Thyroid gland (tissue), 4 donors: ENCODE results near the gene NAXD. TPM values are rescaled to one million over a fixed set of nuclear protein-coding genes. Genes with fewer than 3 reads are reported as not detected.

Experiments
- DNase-seq, 2 donors: peaks; one replicate each; pipeline ENCODE4 v3.0.0-alpha.2; 2019
- H3K27ac ChIP-seq, 3 donors: fragments of 200-600 bp; sonication (generic); 1 replicate in 2 of 3; 2 replicates in 1 of 3; pipeline ENCODE4 v1.5.1; 2016 to 2019; ENCODE audit warnings: mild to moderate bottlenecking in 1 of 3, moderate library complexity in 1 of 3
- H3K27me3 ChIP-seq: fragments of 200-600 bp; sonication (generic); one replicate; pipeline ENCODE4 v1.5.1; 2019
- H3K36me3 ChIP-seq, 2 donors: fragments of 200-600 bp; sonication (generic); one replicate each; pipeline ENCODE4 v1.5.1; 2016 to 2019
- H3K4me1 ChIP-seq, 2 donors: fragments of 200-600 bp; sonication (generic); one replicate each; pipeline ENCODE4 v1.5.1; 2017 to 2019
- H3K4me3 ChIP-seq, 3 donors: fragments of 200-600 bp; sonication (generic); replicated peaks in 1 of 3; 1 replicate in 2 of 3; 2 replicates in 1 of 3; pipeline ENCODE4 v1.5.1; 2016; ENCODE audit warnings: mild to moderate bottlenecking in 1 of 3
- H3K9me3 ChIP-seq: fragments of 200-600 bp; sonication (generic); one replicate; pipeline ENCODE4 v1.5.1; 2017
- CTCF ChIP-seq, 6 experiments: fragments of 200-600 bp in 3 of 6; fragments of 450-650 bp in 3 of 6; sonication (generic) in 3 of 6; IDR thresholded peaks; one replicate each; pipeline ENCODE4 v1.5.1; 2016 to 2019; ENCODE audit warnings: antibody characterized with exemption in 6 of 6, mild to moderate bottlenecking in 2 of 6, inconsistent platforms in 1 of 6, moderate library complexity in 1 of 6
- POLR2A ChIP-seq, 2 donors: fragments of 450-650 bp; IDR thresholded peaks; one replicate each; pipeline ENCODE4 v1.6.1; 2017; ENCODE audit warnings: antibody characterized with exemption in 2 of 2, mild to moderate bottlenecking in 2 of 2, moderate library complexity in 1 of 2
- WGBS, 2 donors: methylation state at CpG; one replicate each; pipeline ENCODE4 v1.1.5; 2017; 5-methylcytosine and 5-hydroxymethylcytosine counted together
- intact Hi-C: fragments of 100-400 bp; cut with DNase I; formaldehyde crosslinking; loops from one replicate; pipeline ENCODE4 v1.15.1; 2023
- total RNA-seq, 4 donors: library from RNA; depleted of rRNA; stranded (reverse); fragments of >200 nt; gene quantifications; one replicate each; pipeline ENCODE4 v1.2.3, GENCODE V29; 2016

Gene NAXD
- total RNA-seq, 4 donors from 2014 or later = 38.2 to 46.6 (median 42.8) TPM

GRCh38 chr13:110571896-110572777 is 43.2 kb upstream of the NAXD start:
- DNase-seq = no peak
- no peaks in the 10 kb centered on the region for H3K27me3 ChIP-seq
- 77 to 81% methylated on average over 14 to 15 of the region's 20 CpGs for WGBS, 2 donors
- no peaks in the 10 kb centered on the region for H3K4me1 ChIP-seq
- no peaks in the 10 kb centered on the region for H3K36me3 ChIP-seq
- no peak overlapping the region for H3K4me3 ChIP-seq
- H3K27ac ChIP-seq = no peak overlapping the region
- no peaks in the 10 kb centered on the region for H3K9me3 ChIP-seq
- intact Hi-C loops = no loop called here
- no peak for TF ChIP-seq CTCF (IDR thresholded peaks at IDR 0.05)
- TF ChIP-seq POLR2A (IDR thresholded peaks at IDR 0.05) = no peak

- TF ChIP-seq CTCF (IDR thresholded peaks at IDR 0.05) (no peak), POLR2A (IDR thresholded peaks at IDR 0.05) (no peak)
- H3K36me3 ChIP-seq = no peaks in the 10 kb centered on the region
- intact Hi-C loops = no loop called here
- H3K4me1 ChIP-seq = no peaks in the 10 kb centered on the region
- no peaks in the 10 kb centered on the region for H3K9me3 ChIP-seq
- no peak overlapping the region for H3K27ac ChIP-seq
- DNase-seq = no peak
- H3K4me3 ChIP-seq = no peak overlapping the region
- no peaks in the 10 kb centered on the region for H3K27me3 ChIP-seq
- whole genome bisulfite sequencing, 2 donors = 72 to 85% methylated on average over 2 of the region's 2 CpGs
These were observed 42.6 kb upstream of the NAXD start for GRCh38 chr13:110572778-110573118.

- DNase-seq = no peak
- Histone ChIP-seq H3K36me3 (no peaks in the 10 kb centered on the region), H3K4me1 (no peaks in the 10 kb centered on the region), H3K27ac (no peak overlapping the region), H3K9me3 (no peaks in the 10 kb centered on the region), H3K4me3 (no peak overlapping the region), H3K27me3 (no peaks in the 10 kb centered on the region)
- intact Hi-C loops = no loop called here
- 76 to 87% methylated on average over 9 of the region's 9 CpGs for WGBS, 2 donors
- TF ChIP-seq POLR2A (IDR thresholded peaks at IDR 0.05) (no peak), CTCF (IDR thresholded peaks at IDR 0.05) (no peak)
These were observed 41.2 kb upstream of the NAXD start for GRCh38 chr13:110574161-110574560.

GRCh38 chr13:110575322-110576069 is 39.8 kb upstream of the NAXD start:
- intact Hi-C loops = no loop called here
- WGBS, 2 donors = 47 to 50% methylated on average over 15 of the region's 15 CpGs
- Histone ChIP-seq H3K27me3 (no peaks in the 10 kb centered on the region), H3K4me1 (no peaks in the 10 kb centered on the region), H3K9me3 (no peaks in the 10 kb centered on the region), H3K27ac (no peak overlapping the region), H3K4me3 (no peak overlapping the region), H3K36me3 (no peaks in the 10 kb centered on the region)
- DNase-seq = peak in 1 of 2 donors; percentile 11
- TF ChIP-seq POLR2A (IDR thresholded peaks at IDR 0.05) = no peak
- no peak for TF ChIP-seq CTCF (IDR thresholded peaks at IDR 0.05)

- Histone ChIP-seq H3K9me3 (no peaks in the 10 kb centered on the region), H3K4me3 (no peak overlapping the region), H3K27ac (no peak overlapping the region), H3K4me1 (no peaks in the 10 kb centered on the region), H3K27me3 (no peaks in the 10 kb centered on the region), H3K36me3 (no peaks in the 10 kb centered on the region)
- 81 to 82% methylated on average over 7 of the region's 7 CpGs for WGBS, 2 donors
- DNase-seq = no peak
- TF ChIP-seq CTCF (IDR thresholded peaks at IDR 0.05) (no peak), POLR2A (IDR thresholded peaks at IDR 0.05) (no peak)
- intact Hi-C loops = no loop called here
These were observed 39.3 kb upstream of the NAXD start for GRCh38 chr13:110576070-110576394.
